HCT116 (cell line): ENCODE data around the gene GPR32. TPM values are rescaled to one million over a fixed set of nuclear protein-coding genes. Genes with fewer than 3 reads are reported as not detected.
"Not testable (repeated sequence)": the region's sequence is repeated elsewhere in the genome, so short reads cannot be mapped to it uniquely, and the experiment has no call there.

Experiments
- ATAC-seq: fragments of 200-7000 bp; cut with Tn5 transposase; 2 replicates; pipeline ENCODE4 v1.9.1; 2020; ENCODE audit warnings: mild to moderate bottlenecking, moderate library complexity
- Bru-seq: library from RNA; stranded (reverse); fragments of 400-500 nt; gene quantifications from one replicate; lab custom pipeline; 2021; lab: Mats Ljungman, UMichigan
- BruChase-seq, 2 experiments: library from RNA; stranded (reverse); fragments of 400-500 nt; gene quantifications; one replicate each; lab custom pipeline; 2021; lab: Mats Ljungman, UMichigan
- BruUV-seq: library from RNA; stranded (reverse); fragments of 400-500 nt; replicated peaks from 2 replicates; lab custom pipeline; 2021; lab: Mats Ljungman, UMichigan
- CTCF ChIA-PET: fragments of 300-600 bp; sonication (Branson Sonifier 250); formaldehyde crosslinking; loops from one replicate; lab custom pipeline; 2021; ENCODE audit warnings: antibody characterized with exemption; lab: Charles Lee
- POLR2A ChIA-PET: fragments of 300-600, 350-600 bp; sonication (Branson Sonifier 250); formaldehyde crosslinking; loops from one replicate; lab custom pipeline; 2021; ENCODE audit warnings: antibody characterized with exemption; lab: Charles Lee
- RAD21 ChIA-PET, 2 experiments: fragments of 300-600 bp; sonication (Branson Sonifier 250); formaldehyde crosslinking; loops; one replicate each; lab custom pipeline; 2023; ENCODE audit warnings: low total read pairs in 2 of 2; ENCODE audit not compliant: uncharacterized antibody in 2 of 2, unreplicated experiment in 2 of 2, low non-redundant PET in 1 of 2; lab: Charles Lee
- DNase-seq: peaks from one replicate; pipeline ENCODE4 v3.0.0-alpha.2; 2010; ENCODE audit warnings: low read depth, low spot score
- H2AFZ ChIP-seq: fragments of 200-600 bp; shearing (Covaris generic), sonication (generic); 2 replicates; pipeline ENCODE4 v1.6.1; 2017; ENCODE audit warnings: low read depth, mixed run types, mixed read lengths, antibody characterized with exemption, low read length; ENCODE audit not compliant: poor library complexity, severe bottlenecking
- H3K27ac ChIP-seq: 2 replicates; pipeline ENCODE4 v1.5.1; 2012; ENCODE audit warnings: low read depth, low read length
- H3K27me3 ChIP-seq: fragments of 200-600 bp; sonication (generic); 2 replicates; pipeline ENCODE4 v1.6.1; 2016; ENCODE audit warnings: mixed run types, low read length, mixed read lengths; ENCODE audit not compliant: insufficient read depth
- H3K36me3 ChIP-seq, 2 experiments: fragments of 200-500 bp in 1 of 2; fragments of 200-600 bp in 1 of 2; sonication (Bioruptor generic) in 1 of 2; sonication (generic) in 1 of 2; 2 replicates each; pipeline versions ENCODE4 v1.5.1 to v1.6.1; 2014 to 2016; ENCODE audit warnings: low read length in 2 of 2, inconsistent platforms in 1 of 2, mixed read lengths in 1 of 2, mixed run types in 1 of 2; ENCODE audit not compliant: insufficient read depth in 2 of 2, control insufficient read depth in 1 of 2
- H3K4me1 ChIP-seq, 2 experiments: fragments of 200-600 bp in 1 of 2; sonication (generic) in 1 of 2; 2 replicates each; pipeline versions ENCODE4 v1.5.1 to v1.6.1; 2012 to 2017; ENCODE audit warnings: low read length in 2 of 2, inconsistent platforms in 1 of 2, mild to moderate bottlenecking in 1 of 2, mixed read lengths in 1 of 2, mixed run types in 1 of 2, moderate library complexity in 1 of 2; ENCODE audit not compliant: insufficient read depth in 2 of 2, control insufficient read depth in 1 of 2
- H3K4me2 ChIP-seq: fragments of 200-600 bp; sonication (generic); 2 replicates; pipeline ENCODE4 v1.6.1; 2017; ENCODE audit warnings: mixed run types, low read length, mixed read lengths
- H3K4me3 ChIP-seq, 2 experiments: fragments of 200-600 bp in 1 of 2; sonication (generic) in 1 of 2; replicated peaks in 1 of 2; 2 replicates each; pipeline ENCODE4 v1.5.1; 2011 to 2016; ENCODE audit warnings: low read length in 2 of 2, control low read depth in 1 of 2, low read depth in 1 of 2, mild to moderate bottlenecking in 1 of 2, mixed read lengths in 1 of 2, mixed run types in 1 of 2
- H3K79me2 ChIP-seq: fragments of 200-600 bp; sonication (generic); 2 replicates; pipeline ENCODE4 v1.6.1; 2017; ENCODE audit warnings: mild to moderate bottlenecking, mixed run types, low read length, moderate library complexity, mixed read lengths; ENCODE audit not compliant: insufficient read depth
- H3K9ac ChIP-seq: fragments of 200-600 bp; sonication (generic); 2 replicates; pipeline ENCODE4 v1.6.1; 2016; ENCODE audit warnings: low read length, mixed read lengths
- H3K9me2 ChIP-seq: fragments of 200-600 bp; sonication (generic), shearing (Covaris generic); 2 replicates; pipeline ENCODE4 v1.6.1; 2017; ENCODE audit warnings: mixed run types, mild to moderate bottlenecking, moderate library complexity; ENCODE audit not compliant: insufficient read depth
- H3K9me3 ChIP-seq, 2 experiments: fragments of 200-500 bp in 1 of 2; fragments of 200-600 bp in 1 of 2; sonication (Bioruptor generic) in 1 of 2; sonication (generic) in 1 of 2; 2 replicates each; pipeline ENCODE4 v1.6.1; 2014 to 2017; ENCODE audit warnings: low read length in 2 of 2, mixed read lengths in 2 of 2, inconsistent platforms in 1 of 2, low read depth in 1 of 2, mild to moderate bottlenecking in 1 of 2, mixed run types in 1 of 2, moderate library complexity in 1 of 2; ENCODE audit not compliant: control insufficient read depth in 1 of 2, insufficient read depth in 1 of 2
- H4K20me1 ChIP-seq: fragments of 200-600 bp; sonication (generic), shearing (Covaris generic); 2 replicates; pipeline ENCODE4 v1.6.1; 2017; ENCODE audit warnings: mixed run types, mild to moderate bottlenecking, moderate library complexity; ENCODE audit not compliant: insufficient read depth
- RAD21 ChIP-seq: IDR thresholded peaks from 2 replicates; pipeline ENCODE4 v1.6.1; 2012; ENCODE audit warnings: low read depth, mild to moderate bottlenecking
- intact Hi-C: fragments of 100-400 bp; cut with micrococcal nuclease; formaldehyde crosslinking; loops from 2 replicates; pipeline ENCODE4 v1.10.0; 2022
- long read RNA-seq: library from polyadenylated mRNA; unstranded; transcript quantifications from one replicate; pipeline ENCODE4 v2.0.0, GENCODE V29; 2021; ENCODE audit not compliant: unreplicated experiment
- polyA plus RNA-seq: library from polyadenylated mRNA; unstranded; fragments of >200 nt; gene quantifications from 2 replicates; pipeline ENCODE4 v1.2.1, GENCODE V29; 2012; ENCODE audit warnings: missing spikeins
- total RNA-seq: library from RNA; stranded (reverse); gene quantifications from one replicate; pipeline ENCODE4 v1.2.1, GENCODE V29; 2021; ENCODE audit not compliant: unreplicated experiment
- TF ChIP-seq, protein P1 (sequence below), 3 experiments: fragments of 200-600 bp in 1 of 3; sonication (generic) in 1 of 3; IDR thresholded peaks in 2 of 3; conservative IDR thresholded peaks in 1 of 3; 2 replicates each; pipeline ENCODE4 v1.5.1; 2012 to 2017; ENCODE audit warnings: low read depth in 2 of 3, low read length in 2 of 3, antibody characterized with exemption in 1 of 3, borderline replicate concordance in 1 of 3, control low read depth in 1 of 3, mild to moderate bottlenecking in 1 of 3, mixed read lengths in 1 of 3, mixed run types in 1 of 3, moderate library complexity in 1 of 3; ENCODE audit not compliant: insufficient read depth in 1 of 3

Gene GPR32, protein sequence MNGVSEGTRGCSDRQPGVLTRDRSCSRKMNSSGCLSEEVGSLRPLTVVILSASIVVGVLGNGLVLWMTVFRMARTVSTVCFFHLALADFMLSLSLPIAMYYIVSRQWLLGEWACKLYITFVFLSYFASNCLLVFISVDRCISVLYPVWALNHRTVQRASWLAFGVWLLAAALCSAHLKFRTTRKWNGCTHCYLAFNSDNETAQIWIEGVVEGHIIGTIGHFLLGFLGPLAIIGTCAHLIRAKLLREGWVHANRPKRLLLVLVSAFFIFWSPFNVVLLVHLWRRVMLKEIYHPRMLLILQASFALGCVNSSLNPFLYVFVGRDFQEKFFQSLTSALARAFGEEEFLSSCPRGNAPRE
- not detected for total RNA-seq
- polyA plus RNA-seq, result 0.09 TPM in 1 of 2 replicates, not detected in the other
- percentile 6 among the genes with signal in this experiment for Bru-seq, nascent RNA
- not detected for BruChase-seq, experiment 1, labeled RNA remaining after a 6-hour chase
- not detected for BruChase-seq, experiment 2, labeled RNA remaining after a 2-hour chase
- long read RNA-seq, result 0 reads

DNA sequence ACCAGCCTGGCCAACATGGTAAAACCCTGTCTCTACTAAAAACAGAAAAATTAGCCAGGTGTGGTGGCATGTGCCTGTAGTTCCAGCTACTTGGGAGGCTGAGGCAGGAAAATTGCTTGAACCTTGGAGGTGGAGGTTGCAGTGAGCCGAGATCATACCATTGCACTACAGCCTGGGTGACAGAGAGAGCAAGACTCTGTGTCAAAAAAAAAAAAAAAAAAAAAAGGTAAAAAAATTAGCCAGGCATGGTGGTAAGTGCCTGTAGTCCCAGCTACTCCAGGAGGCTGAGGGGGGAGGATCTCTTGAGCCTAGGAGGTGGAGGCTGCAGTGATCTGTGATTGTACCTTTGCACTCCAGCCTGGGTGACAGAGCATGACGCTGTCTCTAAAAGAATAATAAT lies at the start of gene GPR32:
TSS of gene GPR32 (plus strand) at position 301 of the 400 bp plus-strand sequence. CDS start 137 bp downstream, outside the sequence.
- intact Hi-C loops, H3K9ac ChIP-seq, H3K4me1 ChIP-seq, H3K4me2 ChIP-seq, H3K9me3 ChIP-seq, H4K20me1 ChIP-seq, H2AFZ ChIP-seq, H3K4me3 ChIP-seq, RAD21 ChIA-PET, CTCF ChIA-PET, H3K36me3 ChIP-seq, ATAC-seq, DNase-seq, H3K27ac ChIP-seq, H3K9me2 ChIP-seq, POLR2A ChIA-PET, H3K27me3 ChIP-seq, BruUV-seq, H3K79me2 ChIP-seq: not testable (repeated sequence)

DNA sequence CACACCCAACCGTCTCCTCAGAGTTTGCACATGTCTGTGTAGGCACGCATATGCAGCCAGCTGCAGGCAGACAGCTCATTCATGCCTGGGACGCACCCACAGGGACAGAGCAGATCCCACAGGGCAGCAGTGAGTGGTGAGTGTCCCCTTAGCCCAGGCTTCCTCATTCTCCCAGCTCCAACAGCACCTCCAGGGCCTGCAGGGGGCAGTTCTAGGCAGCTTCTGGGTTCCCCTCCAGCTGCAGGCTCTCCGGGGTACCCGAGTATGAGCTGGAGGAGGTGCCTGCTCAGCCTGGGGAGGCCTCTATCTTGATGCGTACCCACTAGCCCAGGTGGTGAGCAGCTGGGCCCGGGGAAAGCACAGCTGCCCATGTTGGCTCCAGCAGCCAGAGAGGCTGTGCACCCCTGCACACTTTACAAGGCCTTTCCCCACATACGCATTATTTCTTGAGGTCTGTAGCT lies 49.3 kb upstream of the GPR32 start:
- Histone ChIP-seq H3K9me2 (no peaks in the 10 kb centered on the region), H3K4me1 (peaks cover 14 to 46% of the 10 kb centered on the region in 2 experiments; a peak in 3 of 4 replicates), H4K20me1 (no peaks in the 10 kb centered on the region), H3K79me2 (peaks cover 8% of the 10 kb centered on the region), H3K4me3 (no peak overlapping the region), H3K27me3 (no peaks in the 10 kb centered on the region), H3K9me3 (no peaks in the 10 kb centered on the region)
- ATAC-seq, result no peak
- POLR2A ChIA-PET, result no interaction called here
- TF ChIP-seq, protein P1, sequence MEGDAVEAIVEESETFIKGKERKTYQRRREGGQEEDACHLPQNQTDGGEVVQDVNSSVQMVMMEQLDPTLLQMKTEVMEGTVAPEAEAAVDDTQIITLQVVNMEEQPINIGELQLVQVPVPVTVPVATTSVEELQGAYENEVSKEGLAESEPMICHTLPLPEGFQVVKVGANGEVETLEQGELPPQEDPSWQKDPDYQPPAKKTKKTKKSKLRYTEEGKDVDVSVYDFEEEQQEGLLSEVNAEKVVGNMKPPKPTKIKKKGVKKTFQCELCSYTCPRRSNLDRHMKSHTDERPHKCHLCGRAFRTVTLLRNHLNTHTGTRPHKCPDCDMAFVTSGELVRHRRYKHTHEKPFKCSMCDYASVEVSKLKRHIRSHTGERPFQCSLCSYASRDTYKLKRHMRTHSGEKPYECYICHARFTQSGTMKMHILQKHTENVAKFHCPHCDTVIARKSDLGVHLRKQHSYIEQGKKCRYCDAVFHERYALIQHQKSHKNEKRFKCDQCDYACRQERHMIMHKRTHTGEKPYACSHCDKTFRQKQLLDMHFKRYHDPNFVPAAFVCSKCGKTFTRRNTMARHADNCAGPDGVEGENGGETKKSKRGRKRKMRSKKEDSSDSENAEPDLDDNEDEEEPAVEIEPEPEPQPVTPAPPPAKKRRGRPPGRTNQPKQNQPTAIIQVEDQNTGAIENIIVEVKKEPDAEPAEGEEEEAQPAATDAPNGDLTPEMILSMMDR (IDR thresholded peaks at IDR 0.05 in 2 of 3, conservative IDR thresholded peaks at IDR 0.05 in 1 of 3; ENCODE audit: borderline replicate concordance in 1 of 3, insufficient read depth in 1 of 3, low read depth in 2 of 3, low read length in 2 of 3), result 0 out of 6 replicates have a peak, but pooled peaks of 1 of the 3 experiments have one; percentile 16
- no peak for TF ChIP-seq RAD21
- TF ChIP-seq, all 23 proteins: peak for 1
- Histone ChIP-seq H3K27ac (no peak overlapping the region), H2AFZ (no peak overlapping the region), H3K36me3 (no peaks in the 10 kb centered on the region), H3K9ac (no peak overlapping the region), H3K4me2 (no peak overlapping the region)
- intact Hi-C loops, result loop anchor here (5.0 kb wide), 1 partner anchor 61 kb away; no protein-coding TSS in a partner anchor
- no TSS peak for BruUV-seq
- RAD21 ChIA-PET, result no interaction called here
- DNase-seq, result no peak
- CTCF ChIA-PET, result interaction anchor here (0.9 to 1.0 kb wide), 2 partner anchors 17 to 63 kb away, joined by 3 to 4 read pairs; no protein-coding TSS in a partner anchor
